SW 1271 (cell line): ENCODE measurements around the gene RMDN3.
A peak's percentile ranks its signal among the peaks of the same experiment; 100 is the strongest.

Experiments
- DNase-seq, 2 experiments: peaks; one replicate each; lab custom pipeline; 2025; lab: John Stamatoyannopoulos, UW

Gene RMDN3

GRCh38 chr15:40747685-40748631 is 7.1 kb downstream of the RMDN3 start:
- no peak for DNase-seq

DNA sequence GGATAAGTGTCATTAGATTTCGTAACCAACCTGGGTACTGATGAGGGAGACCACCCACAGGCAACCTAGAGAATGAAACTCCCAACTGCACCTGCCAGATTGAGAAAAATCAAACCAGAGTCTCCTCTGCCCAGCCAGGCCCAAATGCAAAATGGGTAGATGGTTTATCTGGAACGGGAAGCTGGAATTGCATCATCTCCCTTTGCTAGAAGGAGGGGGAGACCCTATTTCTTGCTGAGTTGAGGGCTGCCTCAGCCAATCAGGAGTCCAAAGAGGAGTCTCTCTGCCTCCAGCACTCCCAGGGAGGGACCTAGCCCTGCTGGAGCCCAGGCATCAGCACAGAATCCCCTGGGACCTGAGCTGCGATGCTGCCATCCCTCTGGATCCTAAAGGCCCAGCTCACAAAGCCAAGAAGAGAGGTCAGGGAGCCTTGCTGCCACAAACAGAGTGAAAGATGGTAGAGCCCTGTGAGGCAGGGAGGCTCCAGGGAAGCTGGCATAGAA is 8.1 kb downstream of the RMDN3 start:
- DNase-seq: no peak

GRCh38 chr15:40744815-40745152 is 10.3 kb downstream of the RMDN3 start:
- no peak for DNase-seq

- DNase-seq: no peak
Observed at GRCh38 chr15:40743921-40744814, 10.9 kb downstream of the RMDN3 start.

- DNase-seq: no peak
Observed at GRCh38 chr15:40743485-40743901, 11.6 kb downstream of the RMDN3 start.

GRCh38 chr15:40739854-40740253 is 15.2 kb downstream of the RMDN3 start:
- DNase-seq: no peak

- DNase-seq: no peak
Observed at GRCh38 chr15:40739047-40739446, 16.0 kb downstream of the RMDN3 start.

GRCh38 chr15:40737048-40737447 is 18.0 kb downstream of the RMDN3 start:
- DNase-seq: no peak

DNA sequence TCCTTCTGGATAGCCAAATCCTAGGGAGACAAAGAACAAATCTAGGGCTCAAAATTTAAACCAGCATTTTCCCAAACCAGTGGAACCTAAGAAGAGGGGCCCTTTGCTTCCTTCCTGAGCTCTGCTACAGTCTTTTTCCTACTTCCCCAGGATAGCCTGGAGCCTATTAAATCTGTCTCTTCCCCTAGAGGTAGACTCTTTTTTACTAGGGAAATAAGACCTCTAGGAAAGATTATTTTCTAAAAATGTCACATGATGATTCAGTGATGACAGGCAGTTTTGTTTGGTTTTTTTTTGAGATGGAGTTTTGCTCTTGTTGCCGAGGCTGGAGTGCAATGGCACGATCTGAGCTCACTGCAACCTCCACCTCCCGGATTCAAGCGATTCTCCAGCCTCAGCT is 18.5 kb downstream of the RMDN3 start:
- no peak for DNase-seq

- DNase-seq: no peak
Observed at GRCh38 chr15:40731034-40731433, 24.0 kb downstream of the RMDN3 start.

DNA sequence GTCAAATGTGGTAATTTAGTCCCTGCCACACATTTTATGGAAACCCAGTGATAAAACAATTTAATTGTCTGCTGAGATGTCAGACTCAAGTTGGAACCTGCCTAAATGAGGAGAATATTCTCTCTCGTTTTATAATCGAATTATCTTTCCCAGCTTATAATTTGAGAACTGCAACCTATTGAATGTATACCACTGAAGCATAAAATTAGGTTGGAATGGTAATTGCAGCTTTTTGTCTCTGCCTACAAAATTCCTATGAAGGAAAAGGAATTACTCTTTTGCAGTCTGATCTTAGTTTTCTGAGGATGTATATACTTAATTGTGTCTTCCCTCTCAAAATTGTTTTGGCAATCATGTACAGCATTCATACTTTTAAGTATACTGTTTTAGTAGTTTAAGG is 31.1 kb downstream of the RMDN3 start:
- DNase-seq: no peak

GRCh38 chr15:40722934-40723333 is 32.1 kb downstream of the RMDN3 start:
- DNase-seq: no peak

DNA sequence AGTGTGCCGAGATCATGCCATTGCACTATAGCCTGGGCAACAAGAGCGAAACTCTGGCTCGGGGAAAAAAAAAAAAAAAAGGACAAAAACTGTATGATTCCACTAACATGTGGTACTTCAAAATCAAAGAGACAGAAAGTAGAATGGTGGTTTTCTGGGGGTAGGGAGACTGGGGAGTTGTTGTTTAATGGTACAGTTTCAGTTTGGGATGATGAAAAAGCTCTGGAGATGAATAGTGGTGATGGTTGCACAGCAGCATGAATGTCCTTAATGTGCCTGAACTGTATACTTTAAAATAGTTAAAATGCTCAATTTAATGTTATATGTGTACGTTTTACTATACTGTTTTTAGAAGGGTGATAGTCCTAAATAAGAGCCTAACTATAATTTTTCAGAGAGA is 32.7 kb downstream of the RMDN3 start:
- DNase-seq: no peak

GRCh38 chr15:40721701-40722100 is 33.4 kb downstream of the RMDN3 start:
- no peak for DNase-seq

- DNase-seq: no peak
Observed at GRCh38 chr15:40716165-40716564, 38.9 kb downstream of the RMDN3 start.

DNA sequence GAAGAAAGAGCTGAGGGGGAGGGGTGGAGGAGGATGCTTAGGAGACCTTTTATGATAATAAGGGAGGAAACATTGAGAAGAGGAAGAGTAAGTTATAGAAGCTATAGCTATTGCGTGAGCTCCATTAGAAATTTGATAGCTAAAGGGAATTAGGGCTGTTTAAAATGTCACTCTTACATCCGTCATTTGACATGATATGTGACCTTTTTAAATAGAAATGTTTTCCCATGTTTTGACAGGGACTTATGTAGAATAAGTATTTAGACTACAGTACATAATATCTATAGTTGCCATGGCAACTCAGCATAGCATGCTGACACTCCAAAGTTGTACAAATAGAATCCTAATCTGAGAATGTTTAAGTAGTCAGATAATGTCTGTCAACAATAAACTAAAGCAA is 40.9 kb downstream of the RMDN3 start:
- DNase-seq: no peak

DNA sequence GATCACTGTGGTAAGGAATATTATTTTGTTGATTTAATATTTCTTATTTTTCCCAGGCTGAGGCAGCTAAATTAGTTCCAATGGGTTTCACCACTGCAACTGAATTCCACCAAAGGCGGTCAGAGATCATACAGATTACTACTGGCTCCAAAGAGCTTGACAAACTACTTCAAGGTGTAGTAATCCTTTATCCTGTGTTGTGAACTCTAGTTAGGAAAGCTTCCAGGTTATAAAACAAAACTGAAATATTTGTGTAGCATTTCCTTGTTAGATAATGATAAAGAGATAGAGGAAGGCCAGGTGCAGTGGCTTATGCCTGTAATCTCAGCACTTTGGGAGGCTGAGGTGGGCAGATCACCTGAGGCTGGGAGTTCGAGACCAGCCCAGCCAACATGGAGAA is 48.9 kb downstream of the RMDN3 start:
- DNase-seq: no peak

- no peak for DNase-seq
Observed at GRCh38 chr15:40702077-40702476, 53.0 kb downstream of the RMDN3 start.

DNA sequence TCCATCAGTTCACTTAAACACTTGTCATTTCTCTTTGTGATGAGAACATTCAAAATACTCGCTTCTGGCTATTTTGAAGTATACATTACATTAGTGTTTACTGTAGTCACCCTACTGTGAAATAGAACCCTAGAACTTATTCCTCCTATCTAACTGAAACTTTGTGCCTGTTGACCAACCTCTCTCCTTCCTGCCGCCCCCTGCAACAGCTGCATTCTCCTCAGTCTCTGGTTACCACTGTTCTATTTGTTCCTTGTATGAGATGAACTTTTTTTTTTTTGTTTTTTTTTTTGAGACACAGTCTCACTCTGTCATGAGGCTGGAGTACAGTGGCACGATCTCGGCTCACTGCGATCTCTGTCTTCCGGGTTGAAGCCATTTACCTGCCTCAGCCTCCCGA is 57.1 kb downstream of the RMDN3 start:
- DNase-seq: no peak

DNA sequence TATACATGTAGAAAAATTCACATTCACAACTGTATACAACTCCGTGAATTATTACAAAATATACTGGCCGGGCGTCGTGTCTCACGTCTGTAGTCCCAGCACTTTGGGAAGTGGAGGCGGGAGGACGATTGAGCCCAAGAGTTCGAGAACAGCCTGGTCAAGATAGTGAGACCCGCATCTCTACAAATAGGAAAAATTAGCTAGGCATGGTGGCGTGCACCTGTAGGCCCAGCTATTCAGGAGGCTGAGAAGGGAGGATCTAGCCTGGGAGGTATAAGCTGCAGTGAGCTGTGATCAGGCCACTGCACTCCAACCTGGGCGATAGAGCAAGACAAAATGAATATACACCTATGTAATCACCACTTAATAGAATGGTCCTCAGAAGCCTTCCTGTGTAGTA is 58.8 kb downstream of the RMDN3 start:
- no peak for DNase-seq

DNA sequence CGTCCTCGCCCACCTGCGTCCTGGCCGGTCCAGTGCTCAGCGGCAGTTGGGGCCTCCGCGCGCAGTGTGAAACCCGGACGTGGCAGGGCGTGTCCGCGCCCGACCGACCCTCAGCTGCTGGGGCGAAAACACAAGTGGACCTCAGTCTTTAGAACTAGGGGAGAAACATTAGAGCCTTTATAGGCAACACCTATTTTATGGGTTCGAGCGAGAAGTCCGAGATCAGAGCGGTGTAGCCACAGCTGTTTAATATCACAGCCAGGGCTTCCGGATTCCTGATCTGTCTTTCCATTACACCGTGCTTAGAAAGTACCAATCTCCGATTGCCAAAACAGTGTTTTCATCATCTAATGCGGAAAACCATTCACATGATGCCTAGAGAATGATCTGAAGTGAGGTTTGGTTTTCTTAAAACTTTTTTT is 59.6 kb downstream of the RMDN3 start:
- peak in 1 of 2 experiments; percentile 26 for DNase-seq

DNA sequence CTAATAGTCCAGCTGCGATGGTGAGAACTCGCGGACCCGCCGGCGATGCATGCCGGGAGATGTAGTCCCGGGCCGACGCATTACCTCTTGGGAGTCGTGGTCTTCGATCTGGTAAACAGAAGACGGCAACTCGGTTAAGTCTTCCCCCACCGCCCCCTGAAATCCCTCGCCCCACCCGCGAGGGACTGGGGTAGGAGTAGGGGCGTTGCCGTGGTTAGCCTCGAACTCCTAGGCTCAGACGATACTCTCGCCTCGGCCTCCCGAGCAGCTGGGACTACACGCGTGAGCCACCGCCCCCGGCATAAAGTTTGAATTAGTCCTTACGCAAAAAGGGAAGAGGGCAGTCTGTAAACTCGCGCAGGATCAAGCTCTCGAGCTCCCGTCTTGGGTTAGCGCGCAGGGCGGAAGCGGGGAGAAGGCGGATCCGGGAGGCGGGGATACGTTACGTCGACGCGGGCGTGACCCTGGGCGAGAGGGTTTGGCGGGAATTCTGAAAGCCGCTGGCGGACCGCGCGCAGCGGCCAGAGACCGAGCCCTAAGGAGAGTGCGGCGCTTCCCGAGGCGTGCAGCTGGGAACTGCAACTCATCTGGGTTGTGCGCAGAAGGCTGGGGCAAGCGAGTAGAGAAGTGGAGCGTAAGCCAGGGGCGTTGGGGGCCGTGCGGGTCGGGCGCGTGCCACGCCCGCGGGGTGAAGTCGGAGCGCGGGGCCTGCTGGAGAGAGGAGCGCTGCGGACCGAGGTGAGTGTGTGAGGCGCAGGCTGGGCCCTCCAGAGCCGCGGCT is 60.2 kb downstream of the RMDN3 start, which contains the start of gene RAD51:
Gene RAD51, plus strand, starts transcription at position 487 of the 781 bp plus-strand sequence. CDS start 3,585 bp downstream, outside the sequence.
- peak; percentile 71 to 88 for DNase-seq
